CD14-positive monocyte (primary cell): Measurements from ENCODE around the gene DPH6. TPM values are rescaled to one million over a fixed set of nuclear protein-coding genes. Genes with fewer than 3 reads are reported as not detected.

Source experiments
- DNase-seq, 3 donors: peaks; one replicate each; pipeline ENCODE4 v3.0.0-alpha.2; 2011 to 2022
- H2AFZ ChIP-seq: 2 replicates; pipeline ENCODE4 v1.6.0; 2012; ENCODE audit warnings: mild to moderate bottlenecking, low read depth, low read length, inconsistent platforms; ENCODE audit not compliant: insufficient read depth, poor library complexity, severe bottlenecking
- H3K27ac ChIP-seq, 2 donors: 1 replicate in 1 of 2; 2 replicates in 1 of 2; pipeline ENCODE4 v1.5.1; 2012 to 2013; ENCODE audit warnings: low read length in 2 of 2, control low read depth in 1 of 2, inconsistent platforms in 1 of 2, low read depth in 1 of 2, mild to moderate bottlenecking in 1 of 2
- H3K27me3 ChIP-seq, 2 donors: one replicate each; pipeline versions ENCODE4 v1.6.0 to v1.6.1; 2011 to 2013; ENCODE audit warnings: low read length in 2 of 2; ENCODE audit not compliant: control insufficient read depth in 2 of 2, insufficient read depth in 2 of 2
- H3K36me3 ChIP-seq, 2 donors: replicated peaks in 1 of 2; 1 replicate in 1 of 2; 2 replicates in 1 of 2; pipeline versions ENCODE4 v1.5.1 to v1.6.1; 2012 to 2013; ENCODE audit warnings: low read length in 2 of 2, control low read depth in 1 of 2, inconsistent platforms in 1 of 2, mild to moderate bottlenecking in 1 of 2; ENCODE audit not compliant: insufficient read depth in 2 of 2, control insufficient read depth in 1 of 2
- H3K4me1 ChIP-seq, 2 donors: 1 replicate in 1 of 2; 2 replicates in 1 of 2; pipeline versions ENCODE4 v1.5.1 to v1.6.1; 2012 to 2013; ENCODE audit warnings: low read length in 2 of 2, control low read depth in 1 of 2, inconsistent platforms in 1 of 2, mild to moderate bottlenecking in 1 of 2, moderate library complexity in 1 of 2; ENCODE audit not compliant: insufficient read depth in 2 of 2, control insufficient read depth in 1 of 2
- H3K4me2 ChIP-seq: replicated peaks from 2 replicates; pipeline ENCODE3; 2012; ENCODE audit warnings: low read length, moderate library complexity, mild to moderate bottlenecking; ENCODE audit not compliant: poor library complexity, severe bottlenecking; ENCODE audit errors: extremely low read depth
- H3K4me3 ChIP-seq, 3 experiments: fragments of 200-600 bp in 1 of 3; sonication (generic) in 1 of 3; replicated peaks in 1 of 3; 1 replicate in 2 of 3; 2 replicates in 1 of 3; pipeline ENCODE4 v1.5.1; 2011 to 2013; ENCODE audit warnings: low read length in 3 of 3, mild to moderate bottlenecking in 3 of 3, control low read depth in 2 of 3, low read depth in 2 of 3, inconsistent platforms in 1 of 3, moderate library complexity in 1 of 3
- H3K79me2 ChIP-seq: 2 replicates; pipeline ENCODE4 v1.6.0; 2012; ENCODE audit warnings: mild to moderate bottlenecking, control low read depth, inconsistent platforms, low read length, moderate library complexity; ENCODE audit not compliant: insufficient read depth
- H3K9ac ChIP-seq: 2 replicates; pipeline ENCODE4 v1.6.0; 2017; ENCODE audit warnings: low read length, mild to moderate bottlenecking; ENCODE audit not compliant: insufficient read depth, poor library complexity, severe bottlenecking
- H3K9me3 ChIP-seq, 2 donors: replicated peaks in 1 of 2; 1 replicate in 1 of 2; 2 replicates in 1 of 2; pipeline versions ENCODE4 v1.5.1 to v1.6.1; 2012 to 2013; ENCODE audit warnings: low read length in 2 of 2, control low read depth in 1 of 2; ENCODE audit not compliant: control insufficient read depth in 1 of 2, insufficient read depth in 1 of 2
- H4K20me1 ChIP-seq: 2 replicates; pipeline ENCODE4 v1.6.0; 2012; ENCODE audit warnings: mild to moderate bottlenecking, low read length, control low read depth, moderate library complexity; ENCODE audit not compliant: insufficient read depth
- H3K27ac Mint-ChIP-seq, 7 donors: one replicate each; pipeline ENCODE4 v1.8.0; 2020; ENCODE audit warnings: mild to moderate bottlenecking in 7 of 7, mixed read lengths in 7 of 7, moderate library complexity in 6 of 7, inconsistent platforms in 2 of 7
- H3K27me3 Mint-ChIP-seq, 3 donors: one replicate each; pipeline ENCODE4 v1.8.0; 2021 to 2022; ENCODE audit warnings: low read depth in 3 of 3, mild to moderate bottlenecking in 3 of 3, mixed read lengths in 3 of 3, moderate library complexity in 3 of 3, inconsistent platforms in 1 of 3
- H3K36me3 Mint-ChIP-seq, 2 donors: one replicate each; pipeline ENCODE4 v1.8.0; 2020; ENCODE audit warnings: mixed read lengths in 2 of 2, inconsistent platforms in 1 of 2, mild to moderate bottlenecking in 1 of 2
- H3K4me1 Mint-ChIP-seq: one replicate; pipeline ENCODE4 v1.8.0; 2020; ENCODE audit warnings: mild to moderate bottlenecking, mixed read lengths
- H3K4me3 Mint-ChIP-seq, 2 donors: one replicate each; pipeline ENCODE4 v1.8.0; 2020; ENCODE audit warnings: mild to moderate bottlenecking in 2 of 2, mixed read lengths in 2 of 2, moderate library complexity in 1 of 2
- H3K9me3 Mint-ChIP-seq, 7 donors: one replicate each; pipeline ENCODE4 v1.8.0; 2020 to 2022; ENCODE audit warnings: mixed read lengths in 7 of 7, mild to moderate bottlenecking in 6 of 7, moderate library complexity in 6 of 7, inconsistent platforms in 2 of 7
- WGBS: methylation state at CpG from one replicate; pipeline ENCODE4 v1.1.5; 2013; ENCODE audit warnings: missing lambda C conversion rate; ENCODE audit not compliant: insufficient coverage; 5-methylcytosine and 5-hydroxymethylcytosine counted together
- intact Hi-C, 2 donors: fragments of 100-400 bp; cut with micrococcal nuclease; formaldehyde crosslinking; loops; one replicate each; pipeline versions ENCODE4 v1.15.0 to v1.15.1; 2023
- polyA plus RNA-seq, 3 donors: library from polyadenylated mRNA; depleted of rRNA in 1 of 3; unstranded in 2 of 3; stranded (reverse) in 1 of 3; fragments of 300-500 nt in 2 of 3; fragments of >200 nt in 1 of 3; fragmentation: Illumina TruSeq in 2 of 3; gene quantifications; 1 replicate in 2 of 3; 2 replicates in 1 of 3; pipeline ENCODE4 v1.2.3, GENCODE V29; 2012 to 2021
- TF ChIP-seq, protein P1 (sequence below): fragments of 200-600 bp; IDR thresholded peaks from one replicate; pipeline ENCODE4 v1.8.0; 2022; ENCODE audit warnings: antibody characterized with exemption, mild to moderate bottlenecking

The DPH6 gene
- polyA plus RNA-seq, 3 donors, result 7.6 to 18.2 (median 13.6) TPM

DNA sequence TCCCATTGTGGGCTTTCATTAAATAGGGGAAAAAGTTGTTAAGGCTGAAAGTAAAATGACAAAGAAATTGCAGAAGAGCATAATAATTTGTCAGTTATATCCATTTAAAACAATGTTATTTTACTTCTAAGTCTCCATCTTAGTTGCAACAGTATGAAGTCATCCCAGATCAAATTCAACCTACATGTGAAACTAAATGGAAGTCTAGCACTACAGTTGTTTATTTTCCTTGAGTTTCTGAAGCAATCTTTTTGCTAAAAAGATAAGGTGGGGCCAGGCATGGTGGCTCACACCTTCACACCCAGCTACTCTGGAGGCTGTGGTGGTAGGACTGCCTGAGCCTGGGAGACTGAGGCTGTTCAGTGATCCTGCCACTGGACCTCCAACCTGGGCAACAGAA, 80.2 kb downstream of the DPH6 start:
- H4K20me1 ChIP-seq, result no peaks in the 10 kb centered on the region
- Mint-ChIP-seq H3K27ac (no peak overlapping the region), H3K9me3 (peaks cover 0 to 4% (median 2%) of the 10 kb centered on the region in 7 donors), H3K27me3 (no peaks in the 10 kb centered on the region), H3K36me3 (peaks cover 0 to 3% of the 10 kb centered on the region in 2 donors), H3K4me3 (no peak overlapping the region), H3K4me1 (no peaks in the 10 kb centered on the region)
- H3K9me3 ChIP-seq, result no peaks in the 10 kb centered on the region
- intact Hi-C loops, result no loop called here
- no peak overlapping the region for H3K27ac ChIP-seq
- no peaks in the 10 kb centered on the region for H3K4me1 ChIP-seq
- H3K4me3 ChIP-seq, result no peak overlapping the region
- no peak overlapping the region for H3K9ac ChIP-seq
- H3K79me2 ChIP-seq, result no peaks in the 10 kb centered on the region
- H3K4me2 ChIP-seq, result no peak overlapping the region
- no peak for DNase-seq
- no peaks in the 10 kb centered on the region for H3K36me3 ChIP-seq
- no peak overlapping the region for H2AFZ ChIP-seq
- TF ChIP-seq, protein P1, sequence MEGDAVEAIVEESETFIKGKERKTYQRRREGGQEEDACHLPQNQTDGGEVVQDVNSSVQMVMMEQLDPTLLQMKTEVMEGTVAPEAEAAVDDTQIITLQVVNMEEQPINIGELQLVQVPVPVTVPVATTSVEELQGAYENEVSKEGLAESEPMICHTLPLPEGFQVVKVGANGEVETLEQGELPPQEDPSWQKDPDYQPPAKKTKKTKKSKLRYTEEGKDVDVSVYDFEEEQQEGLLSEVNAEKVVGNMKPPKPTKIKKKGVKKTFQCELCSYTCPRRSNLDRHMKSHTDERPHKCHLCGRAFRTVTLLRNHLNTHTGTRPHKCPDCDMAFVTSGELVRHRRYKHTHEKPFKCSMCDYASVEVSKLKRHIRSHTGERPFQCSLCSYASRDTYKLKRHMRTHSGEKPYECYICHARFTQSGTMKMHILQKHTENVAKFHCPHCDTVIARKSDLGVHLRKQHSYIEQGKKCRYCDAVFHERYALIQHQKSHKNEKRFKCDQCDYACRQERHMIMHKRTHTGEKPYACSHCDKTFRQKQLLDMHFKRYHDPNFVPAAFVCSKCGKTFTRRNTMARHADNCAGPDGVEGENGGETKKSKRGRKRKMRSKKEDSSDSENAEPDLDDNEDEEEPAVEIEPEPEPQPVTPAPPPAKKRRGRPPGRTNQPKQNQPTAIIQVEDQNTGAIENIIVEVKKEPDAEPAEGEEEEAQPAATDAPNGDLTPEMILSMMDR, result no peak
- no peaks in the 10 kb centered on the region for H3K27me3 ChIP-seq

DNA sequence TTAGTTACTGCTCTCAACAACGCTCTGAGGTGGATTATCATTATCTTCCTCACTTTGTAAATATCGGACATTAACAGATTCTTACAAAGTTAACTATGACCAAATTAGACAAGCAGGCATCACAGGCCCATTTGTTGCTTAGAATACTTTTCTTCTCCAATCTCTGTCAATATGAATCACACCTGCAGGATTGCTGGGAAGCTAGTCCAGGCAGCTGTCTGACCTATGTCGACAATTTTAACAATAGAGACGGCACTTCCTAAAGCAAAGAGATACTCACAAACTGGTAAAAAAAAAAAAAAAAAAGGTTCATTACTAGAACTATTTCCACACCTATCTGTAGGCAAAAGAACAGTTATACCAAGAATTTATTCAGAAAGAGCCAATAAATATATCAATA, 85.3 kb downstream of the DPH6 start:
- H3K4me1 Mint-ChIP-seq, result no peaks in the 10 kb centered on the region
- H3K27me3 ChIP-seq, result no peaks in the 10 kb centered on the region
- TF ChIP-seq, protein P1, result no peak
- WGBS, result 0% methylated on average over 1 of the region's 4 CpGs
- H3K4me3 Mint-ChIP-seq, result no peak overlapping the region
- no peaks in the 10 kb centered on the region for H3K4me1 ChIP-seq
- H3K36me3 Mint-ChIP-seq, result no peaks in the 10 kb centered on the region
- no peaks in the 10 kb centered on the region for H3K79me2 ChIP-seq
- peaks cover 0 to 3% (median 0%) of the 10 kb centered on the region in 7 donors for H3K9me3 Mint-ChIP-seq
- no peaks in the 10 kb centered on the region for H4K20me1 ChIP-seq
- no peak overlapping the region for H2AFZ ChIP-seq
- no peaks in the 10 kb centered on the region for H3K36me3 ChIP-seq
- no peak overlapping the region for H3K27ac ChIP-seq
- H3K27ac Mint-ChIP-seq, result no peak overlapping the region
- H3K27me3 Mint-ChIP-seq, result peaks cover 0 to 2% (median 0%) of the 10 kb centered on the region in 3 donors
- H3K4me2 ChIP-seq, result no peak overlapping the region
- no peak for DNase-seq
- intact Hi-C loops, result no loop called here
- H3K9me3 ChIP-seq, result no peaks in the 10 kb centered on the region
- H3K9ac ChIP-seq, result no peak overlapping the region
- no peak overlapping the region for H3K4me3 ChIP-seq
